Measurements from ENCODE around the gene CRNKL1. TPM values are rescaled to one million over a fixed set of nuclear protein-coding genes. Genes with fewer than 3 reads are reported as not detected.

Gene CRNKL1
- total RNA-seq, 1 donor from 2014 or later = 18.0 TPM

DNA sequence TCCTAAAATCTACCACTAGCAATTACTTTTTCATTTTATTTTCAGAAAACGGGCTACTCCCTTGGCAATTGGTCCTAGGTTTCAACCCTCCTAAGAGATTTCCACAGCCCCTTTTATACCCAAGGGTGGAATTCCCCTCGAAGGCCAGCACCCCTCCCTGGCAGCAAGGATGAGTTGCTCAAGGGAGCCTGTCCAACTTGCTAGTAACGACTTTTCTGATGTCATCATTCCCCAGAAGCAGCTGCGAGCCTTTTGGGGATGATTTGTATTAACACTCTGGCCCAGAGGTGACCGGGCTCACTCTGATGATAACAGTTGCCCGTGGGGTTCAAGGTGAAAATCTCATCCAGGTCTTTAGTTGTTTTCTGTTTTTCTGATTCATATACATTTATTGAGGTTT, 65.8 kb downstream of the CRNKL1 start:
- DNase-seq (ENCODE audit: extremely low read depth, low read depth, low spot score) = no peak

Other genes starting within 250 kb of the CRNKL1 start
- 38.4 and 39.4 TPM in 2 replicates for gene NAA20, start 35.1 kb downstream of the CRNKL1 start, total RNA-seq
- not detected in 2 replicates for gene CFAP61, start 66 bp upstream of the CRNKL1 start, total RNA-seq

All from glomerular endothelial cell (primary cell).